Stimulated activated effector memory CD8-positive, alpha-beta T cell treated with anti-CD3 and anti-CD28 coated beads, Interleukin-12 subunit alpha, Interleukin-12 subunit beta, amount 100 ng/mL, for 72 hours (primary cell): ENCODE measurements around the gene SPAG8.

Experiments
- ATAC-seq: fragments of 150-1000 bp; cut with Tn5 transposase; 2 replicates; pipeline ENCODE4 v1.10.0; 2021
- DNase-seq, 2 donors: peaks; one replicate each; pipeline ENCODE4 v3.0.0; 2021 to 2022; ENCODE audit warnings: low spot score in 2 of 2
- H3K27ac Mint-ChIP-seq: one replicate; pipeline ENCODE4 v1.8.0; 2022; ENCODE audit warnings: mild to moderate bottlenecking, mixed read lengths
- H3K36me3 Mint-ChIP-seq: one replicate; pipeline ENCODE4 v1.8.0; 2022; ENCODE audit warnings: mild to moderate bottlenecking, mixed read lengths
- H3K4me1 Mint-ChIP-seq: one replicate; pipeline ENCODE4 v1.8.0; 2022; ENCODE audit warnings: mixed read lengths
- H3K4me3 Mint-ChIP-seq: one replicate; pipeline ENCODE4 v1.8.0; 2022; ENCODE audit warnings: mild to moderate bottlenecking, mixed read lengths
- H3K9me3 Mint-ChIP-seq: one replicate; pipeline ENCODE4 v1.8.0; 2022; ENCODE audit warnings: mixed read lengths

SPAG8 gene

DNA sequence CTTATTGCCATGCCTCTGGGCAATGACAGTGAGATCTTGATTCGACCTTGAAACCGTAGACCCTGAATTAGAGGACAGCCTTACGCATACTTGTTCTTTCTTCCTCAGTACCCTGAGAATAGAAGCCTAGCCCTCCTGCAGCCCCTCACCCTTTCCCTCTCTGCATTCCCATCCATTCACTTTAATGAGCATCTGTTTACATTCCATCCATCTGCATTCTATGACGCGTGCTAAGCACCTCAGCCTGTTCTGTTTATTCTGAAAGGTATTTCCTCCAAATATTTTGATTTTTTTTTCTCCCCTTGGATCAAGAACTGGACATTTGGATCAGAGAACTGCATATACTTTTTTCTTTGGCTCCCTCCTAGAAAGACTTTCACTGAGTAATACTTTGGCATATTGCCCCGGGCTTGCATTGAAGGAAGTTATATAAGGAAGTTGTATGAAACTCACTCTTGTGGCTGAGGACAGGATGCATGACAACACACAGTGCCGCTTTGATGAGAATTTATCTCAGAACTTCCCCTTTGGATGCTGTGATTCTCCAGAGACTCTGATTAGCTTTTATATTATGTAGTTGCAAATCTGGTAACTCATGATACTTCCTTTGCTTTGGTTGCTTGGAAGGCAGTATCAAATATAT lies 32.7 kb upstream of the SPAG8 start:
- H3K36me3 Mint-ChIP-seq: no peaks in the 10 kb centered on the region
- no peaks in the 10 kb centered on the region for H3K9me3 Mint-ChIP-seq
- H3K27ac Mint-ChIP-seq: no peak overlapping the region
- peaks cover 49% of the 10 kb centered on the region for H3K4me1 Mint-ChIP-seq
- H3K4me3 Mint-ChIP-seq: no peak overlapping the region
- ATAC-seq (no peak), DNase-seq (no peak)

DNA sequence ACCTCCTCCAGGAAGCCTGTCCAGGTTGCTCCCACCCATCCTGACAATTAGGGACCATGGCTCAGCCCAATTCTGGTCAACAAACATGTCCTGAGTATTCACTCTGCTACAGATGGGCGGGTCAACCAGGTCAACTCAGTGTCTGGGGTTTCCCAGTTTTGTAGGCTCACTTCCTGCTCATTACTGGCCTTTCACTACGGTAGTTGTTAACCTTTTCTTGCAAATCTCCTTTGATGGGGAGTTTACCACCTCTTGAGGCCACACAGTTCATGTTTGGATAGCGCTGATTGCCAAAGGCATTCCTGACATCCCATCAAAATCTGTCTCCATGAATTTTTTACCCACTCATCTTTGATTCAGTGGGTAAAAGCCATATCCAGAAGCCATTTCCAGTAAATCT lies 30.7 kb upstream of the SPAG8 start:
- ATAC-seq (peak; percentile 64), DNase-seq (no peak)
- H3K9me3 Mint-ChIP-seq: no peaks in the 10 kb centered on the region
- peak overlapping the region; percentile 48 for H3K27ac Mint-ChIP-seq
- no peak overlapping the region for H3K4me3 Mint-ChIP-seq
- H3K4me1 Mint-ChIP-seq: peaks cover 40% of the 10 kb centered on the region
- H3K36me3 Mint-ChIP-seq: no peaks in the 10 kb centered on the region

DNA sequence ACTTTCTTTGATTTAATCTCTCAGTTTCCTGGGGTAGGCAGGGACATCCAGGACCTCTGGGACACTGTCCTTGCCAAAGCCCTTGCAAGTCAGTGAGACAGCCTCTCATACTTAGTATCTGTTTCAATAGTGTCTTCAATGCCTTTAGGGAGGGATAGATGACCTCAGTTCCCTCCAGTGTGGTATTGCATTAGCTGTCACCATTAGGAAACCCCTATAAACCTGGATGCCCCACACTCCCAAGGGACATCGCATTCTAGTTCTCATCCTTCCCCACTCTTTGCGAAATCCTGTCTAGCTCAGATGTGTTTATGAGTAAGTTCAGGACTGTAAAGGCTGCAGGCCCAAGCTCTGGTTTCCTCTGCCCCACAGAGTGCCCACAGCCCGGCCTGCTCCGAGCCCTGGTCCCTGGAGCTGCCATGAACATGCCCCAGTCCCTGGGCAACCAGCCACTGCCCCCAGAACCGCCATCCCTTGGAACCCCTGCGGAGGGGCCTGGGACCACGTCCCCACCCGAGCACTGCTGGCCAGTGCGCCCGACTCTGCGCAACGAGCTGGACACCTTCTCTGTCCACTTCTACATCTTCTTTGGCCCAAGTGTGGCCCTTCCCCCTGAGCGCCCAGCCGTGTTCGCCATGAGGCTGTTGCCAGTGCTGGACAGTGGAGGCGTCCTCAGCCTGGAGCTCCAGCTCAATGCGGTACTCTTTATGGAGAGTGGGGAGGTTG lies 30.1 kb upstream of the SPAG8 start:
- Mint-ChIP-seq H3K36me3 (no peaks in the 10 kb centered on the region), H3K4me1 (peaks cover 34% of the 10 kb centered on the region), H3K4me3 (no peak overlapping the region), H3K27ac (peak overlapping the region; percentile 48), H3K9me3 (no peaks in the 10 kb centered on the region)
- DNase-seq (no peak), ATAC-seq (no peak)

DNA sequence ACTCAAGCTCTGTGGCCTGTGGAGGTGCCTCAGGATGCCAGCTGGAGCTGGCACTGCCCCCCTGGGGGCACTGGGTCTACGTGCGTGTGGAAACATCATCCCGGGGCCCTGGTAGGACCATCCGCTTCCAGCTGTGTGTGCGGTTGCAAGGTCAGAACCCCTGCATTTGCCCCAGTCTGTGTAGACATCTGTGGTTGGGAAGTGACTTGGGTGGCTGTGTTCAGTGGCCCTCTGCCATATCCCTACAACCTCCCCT lies 29.5 kb upstream of the SPAG8 start:
- Mint-ChIP-seq H3K4me3 (no peak overlapping the region), H3K36me3 (no peaks in the 10 kb centered on the region), H3K9me3 (no peaks in the 10 kb centered on the region), H3K27ac (peak overlapping the region; percentile 79), H3K4me1 (peaks cover 28% of the 10 kb centered on the region)
- no peak for ATAC-seq
- DNase-seq: no peak

DNA sequence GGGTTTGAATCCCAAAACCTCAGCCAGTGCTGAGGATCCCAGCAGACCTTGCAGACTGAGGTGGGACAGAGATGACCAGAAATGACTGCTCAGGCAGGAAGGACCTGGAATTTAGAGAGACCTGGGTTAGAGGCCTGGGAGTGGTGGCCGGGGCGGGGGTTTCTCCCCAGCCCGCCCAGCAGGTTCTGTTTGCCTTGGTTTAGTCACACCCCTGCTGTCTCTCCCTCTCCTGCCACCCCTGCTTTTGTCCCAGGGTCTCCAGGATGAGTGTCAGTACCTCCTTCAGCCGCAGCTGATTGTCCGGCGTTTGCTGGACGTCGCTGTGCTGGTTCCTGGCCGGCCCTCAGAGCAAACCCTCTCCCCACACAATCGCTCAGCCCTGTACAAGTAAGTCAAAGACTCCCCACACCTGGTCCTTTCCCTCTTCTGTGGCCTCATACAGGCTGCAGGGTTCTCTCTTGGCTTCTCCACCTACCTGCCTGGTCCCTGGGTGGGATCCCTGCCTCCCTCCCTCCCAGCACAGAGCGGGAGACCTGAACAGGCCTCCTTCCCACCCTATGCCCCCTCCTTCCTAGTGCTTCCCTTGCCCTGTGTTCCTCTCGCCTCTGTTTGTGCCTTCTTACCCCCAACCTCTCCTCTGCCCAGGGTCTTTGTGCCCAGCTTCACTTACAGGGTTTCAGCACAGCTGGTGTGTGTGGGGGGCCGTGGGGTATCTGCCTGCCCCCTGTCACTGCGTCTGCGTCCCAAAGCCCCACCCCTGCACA lies 29.0 kb upstream of the SPAG8 start:
- peak overlapping the region; percentile 79 for H3K27ac Mint-ChIP-seq

DNA sequence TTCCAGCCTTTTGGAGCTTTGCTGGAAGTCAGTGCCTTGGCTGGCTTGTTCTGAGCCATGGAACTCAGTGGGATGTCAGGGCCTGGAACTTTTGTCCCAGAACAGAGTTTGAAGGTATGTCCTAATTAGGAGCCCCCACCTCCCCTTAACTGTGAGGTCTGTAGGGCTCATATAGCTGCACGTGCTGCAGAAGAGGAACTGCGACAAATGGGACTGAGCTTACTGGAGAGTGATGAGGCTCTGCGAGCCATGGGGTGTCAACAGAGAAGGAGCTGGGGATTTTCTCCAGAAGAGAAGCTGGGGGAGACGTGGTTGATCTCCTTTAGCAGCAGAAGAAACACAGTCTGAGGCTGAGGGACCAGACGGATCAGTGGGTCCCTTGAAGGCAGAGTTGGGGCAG lies 27.9 kb upstream of the SPAG8 start:
- no peaks in the 10 kb centered on the region for H3K9me3 Mint-ChIP-seq
- no peak for DNase-seq
- ATAC-seq: no peak
- H3K4me1 Mint-ChIP-seq: peaks cover 17% of the 10 kb centered on the region
- no peak overlapping the region for H3K4me3 Mint-ChIP-seq
- H3K36me3 Mint-ChIP-seq: no peaks in the 10 kb centered on the region
- H3K27ac Mint-ChIP-seq: peak overlapping the region; percentile 79

More for the DNA sequence above, 29.0 kb upstream of the SPAG8 start:
- DNase-seq (no peak), ATAC-seq (no peak)
- no peaks in the 10 kb centered on the region for H3K36me3 Mint-ChIP-seq
- H3K4me3 Mint-ChIP-seq: no peak overlapping the region
- H3K9me3 Mint-ChIP-seq: no peaks in the 10 kb centered on the region
- peaks cover 28% of the 10 kb centered on the region for H3K4me1 Mint-ChIP-seq

DNA sequence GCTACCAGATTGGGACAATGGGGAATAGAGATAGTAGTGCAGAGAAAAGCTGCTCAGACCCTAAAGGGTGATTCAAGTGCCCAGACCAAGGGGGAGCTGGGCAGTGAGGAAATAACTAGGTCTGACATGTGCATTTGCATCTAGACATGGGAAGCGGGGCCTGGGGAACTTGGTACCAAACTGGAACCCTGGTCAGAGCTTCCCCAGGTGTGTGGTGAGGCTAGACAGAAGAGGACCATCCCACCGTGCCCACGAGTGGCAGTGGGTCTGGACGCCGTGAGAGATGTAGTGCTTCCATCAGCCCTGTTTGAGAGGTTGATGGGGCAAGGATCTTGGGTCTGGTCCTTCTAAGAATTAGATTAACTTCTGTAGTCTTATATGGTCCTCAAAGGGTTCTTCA lies 24.5 kb upstream of the SPAG8 start:
- Mint-ChIP-seq H3K4me3 (no peak overlapping the region), H3K4me1 (no peaks in the 10 kb centered on the region), H3K27ac (peak overlapping the region; percentile 56), H3K9me3 (no peaks in the 10 kb centered on the region), H3K36me3 (no peaks in the 10 kb centered on the region)
- ATAC-seq (no peak), DNase-seq (no peak)

DNA sequence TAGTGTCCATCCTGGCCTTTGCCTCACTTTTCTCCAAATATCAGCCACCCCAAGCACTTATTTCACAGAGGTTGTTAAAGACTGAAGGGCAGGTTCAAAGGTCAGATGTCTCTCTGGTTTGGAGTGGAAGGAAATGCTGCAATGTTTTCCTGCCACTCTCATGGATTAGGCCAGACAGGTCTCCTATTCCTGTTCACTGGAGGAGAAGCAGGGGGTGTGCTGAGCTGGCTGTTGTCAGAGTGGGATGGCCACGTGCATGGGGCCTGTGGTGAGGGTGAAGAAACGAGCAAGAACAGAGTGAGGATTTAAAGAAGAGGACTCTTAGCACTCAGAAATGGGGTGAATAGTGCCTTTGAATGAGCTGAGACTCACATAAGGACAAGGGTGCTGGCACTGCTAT lies 23.7 kb upstream of the SPAG8 start:
- DNase-seq (no peak), ATAC-seq (no peak)
- peaks cover 8% of the 10 kb centered on the region for H3K4me1 Mint-ChIP-seq
- H3K27ac Mint-ChIP-seq: peak overlapping the region; percentile 55
- H3K9me3 Mint-ChIP-seq: no peaks in the 10 kb centered on the region
- H3K36me3 Mint-ChIP-seq: no peaks in the 10 kb centered on the region
- H3K4me3 Mint-ChIP-seq: no peak overlapping the region

DNA sequence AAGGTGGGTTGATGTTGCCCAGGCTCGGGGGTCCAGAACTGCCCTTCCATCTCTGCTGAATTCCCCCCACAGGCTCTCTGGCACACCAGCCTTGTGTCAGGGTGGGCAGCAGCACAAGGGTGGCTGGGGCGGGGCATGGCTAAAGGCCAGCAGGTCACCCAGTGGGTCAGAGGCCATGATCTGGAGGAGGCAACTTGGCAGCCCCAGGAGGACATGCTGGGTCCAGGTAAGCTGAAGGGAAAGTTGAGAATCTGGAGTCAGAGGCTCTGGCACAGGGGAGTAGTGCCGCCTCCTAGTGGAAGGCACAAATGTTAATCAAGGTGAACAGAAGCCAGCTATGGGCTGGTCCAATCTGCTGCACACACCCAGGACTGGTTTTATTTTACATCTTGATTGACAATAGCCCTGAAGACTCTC lies 23.2 kb upstream of the SPAG8 start:
- Mint-ChIP-seq H3K4me1 (peaks cover 14% of the 10 kb centered on the region), H3K9me3 (no peaks in the 10 kb centered on the region), H3K27ac (peak overlapping the region; percentile 55), H3K4me3 (no peak overlapping the region), H3K36me3 (no peaks in the 10 kb centered on the region)
- ATAC-seq (peak; percentile 31), DNase-seq (no peak)

DNA sequence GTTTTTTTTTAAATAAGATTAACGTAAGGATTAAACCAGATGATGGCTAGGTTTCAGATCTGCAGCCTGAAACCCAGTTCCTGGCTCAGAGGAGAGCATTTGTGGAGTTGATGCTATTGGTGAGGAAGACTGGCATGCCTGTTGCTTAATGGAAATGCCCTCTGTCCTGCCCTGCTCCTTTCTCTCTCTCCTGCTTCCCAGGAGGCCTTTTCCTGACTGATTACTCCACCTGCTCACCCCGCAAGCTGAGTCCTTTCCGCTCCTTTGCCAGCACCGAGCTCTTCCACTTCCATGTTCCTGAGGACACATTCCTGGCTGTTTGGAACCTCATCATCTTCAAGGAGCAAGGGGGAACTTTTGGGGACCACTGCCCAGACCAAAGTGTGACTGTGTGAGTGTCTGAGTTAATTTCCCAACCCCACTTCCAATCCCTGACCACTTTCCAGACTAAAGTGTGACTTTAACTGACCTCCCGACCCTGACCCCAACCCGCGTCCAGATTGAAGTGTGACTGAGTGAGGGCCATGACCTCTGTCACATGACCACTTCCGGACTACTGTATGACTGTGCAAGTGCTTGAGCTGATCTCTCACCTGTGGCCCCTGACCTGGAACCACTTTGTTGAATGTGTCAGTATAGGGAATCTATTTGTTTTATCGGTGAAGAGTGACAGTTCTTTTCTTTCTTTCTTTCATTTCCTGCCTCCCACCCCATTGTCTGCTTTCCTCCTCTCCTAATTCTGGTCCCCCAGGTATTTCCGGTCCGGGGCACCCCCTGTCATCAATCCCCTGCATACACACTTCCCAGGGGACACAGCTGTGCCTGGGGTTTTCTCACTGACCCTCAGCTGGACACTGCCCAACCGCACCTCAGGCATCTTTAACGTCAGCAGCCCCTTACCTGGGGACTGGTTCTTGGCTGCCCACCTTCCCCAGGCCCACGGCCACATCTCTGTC lies 22.5 kb upstream of the SPAG8 start:
- H3K27ac Mint-ChIP-seq: no peak overlapping the region
- no peak overlapping the region for H3K4me3 Mint-ChIP-seq
- peaks cover 20% of the 10 kb centered on the region for H3K4me1 Mint-ChIP-seq
- no peaks in the 10 kb centered on the region for H3K36me3 Mint-ChIP-seq
- no peak for ATAC-seq
- no peak for DNase-seq
- H3K9me3 Mint-ChIP-seq: no peaks in the 10 kb centered on the region

DNA sequence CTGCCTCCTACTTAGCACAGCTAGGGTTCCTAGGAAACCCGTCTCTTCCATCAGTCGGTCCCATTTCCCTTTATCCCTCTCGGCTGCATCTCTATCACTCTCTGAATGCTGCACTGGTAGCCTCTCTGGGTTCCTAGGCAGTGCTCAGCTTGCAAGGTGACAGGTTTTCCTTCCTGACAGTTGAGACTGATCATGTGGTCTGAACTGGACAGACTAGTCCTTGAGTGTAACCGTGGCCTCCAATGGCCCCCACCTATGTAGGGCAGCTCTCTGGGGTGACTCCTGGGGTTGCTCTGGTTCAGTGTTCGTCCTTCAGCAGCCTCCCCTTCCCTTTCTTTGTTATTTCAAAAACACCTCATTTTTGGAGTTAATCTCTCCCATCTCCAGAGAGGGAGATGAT lies 20.8 kb upstream of the SPAG8 start:
- Mint-ChIP-seq H3K36me3 (no peaks in the 10 kb centered on the region), H3K4me1 (peaks cover 34% of the 10 kb centered on the region), H3K27ac (peak overlapping the region; percentile 60), H3K4me3 (no peak overlapping the region), H3K9me3 (no peaks in the 10 kb centered on the region)
- DNase-seq (no peak), ATAC-seq (no peak)

DNA sequence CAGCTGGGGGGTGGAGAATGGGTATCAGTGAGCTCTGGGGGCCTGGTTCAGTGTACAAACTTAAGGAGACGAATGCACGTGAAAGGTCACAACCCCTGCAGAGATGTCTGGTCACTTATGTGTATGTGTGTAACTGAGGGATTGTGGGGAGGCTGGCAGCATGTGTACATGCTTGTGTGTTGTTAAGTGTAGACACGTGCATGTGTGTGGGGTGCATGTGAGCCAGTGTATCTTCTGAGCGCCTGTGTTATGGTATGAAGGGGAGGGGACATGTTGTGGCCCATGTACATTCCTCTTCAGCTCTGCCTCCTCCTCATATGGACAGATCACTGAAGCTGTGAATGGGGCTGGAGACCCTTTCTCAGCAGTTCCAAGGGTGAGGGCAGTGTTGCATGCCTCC lies 19.0 kb upstream of the SPAG8 start:
- H3K36me3 Mint-ChIP-seq: no peaks in the 10 kb centered on the region
- peaks cover 39% of the 10 kb centered on the region for H3K4me1 Mint-ChIP-seq
- no peaks in the 10 kb centered on the region for H3K9me3 Mint-ChIP-seq
- peak overlapping the region; percentile 29 for H3K27ac Mint-ChIP-seq
- ATAC-seq (no peak), DNase-seq (no peak)
- H3K4me3 Mint-ChIP-seq: no peak overlapping the region

DNA sequence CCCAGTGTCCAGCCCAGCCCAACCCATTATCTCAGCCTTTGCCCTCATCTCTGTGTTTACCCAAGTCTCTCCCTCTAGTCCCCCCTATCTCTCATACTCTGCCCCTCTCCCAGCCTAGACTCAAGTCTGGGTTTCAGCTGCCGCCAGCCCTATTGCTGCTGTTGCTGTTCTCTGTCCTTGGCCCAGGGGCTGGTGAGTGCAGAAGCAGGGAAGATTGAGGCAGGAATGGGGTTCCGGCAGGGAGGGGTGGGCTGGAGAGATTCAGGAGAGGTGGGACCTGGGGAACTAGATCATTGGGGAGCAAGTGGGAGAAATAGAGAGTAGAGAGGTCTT lies 17.7 kb upstream of the SPAG8 start:
- Mint-ChIP-seq H3K36me3 (no peaks in the 10 kb centered on the region), H3K9me3 (no peaks in the 10 kb centered on the region), H3K4me3 (peak overlapping the region; percentile 97), H3K4me1 (peaks cover 46% of the 10 kb centered on the region), H3K27ac (peak overlapping the region; percentile 97)
- DNase-seq (no peak), ATAC-seq (no peak)

DNA sequence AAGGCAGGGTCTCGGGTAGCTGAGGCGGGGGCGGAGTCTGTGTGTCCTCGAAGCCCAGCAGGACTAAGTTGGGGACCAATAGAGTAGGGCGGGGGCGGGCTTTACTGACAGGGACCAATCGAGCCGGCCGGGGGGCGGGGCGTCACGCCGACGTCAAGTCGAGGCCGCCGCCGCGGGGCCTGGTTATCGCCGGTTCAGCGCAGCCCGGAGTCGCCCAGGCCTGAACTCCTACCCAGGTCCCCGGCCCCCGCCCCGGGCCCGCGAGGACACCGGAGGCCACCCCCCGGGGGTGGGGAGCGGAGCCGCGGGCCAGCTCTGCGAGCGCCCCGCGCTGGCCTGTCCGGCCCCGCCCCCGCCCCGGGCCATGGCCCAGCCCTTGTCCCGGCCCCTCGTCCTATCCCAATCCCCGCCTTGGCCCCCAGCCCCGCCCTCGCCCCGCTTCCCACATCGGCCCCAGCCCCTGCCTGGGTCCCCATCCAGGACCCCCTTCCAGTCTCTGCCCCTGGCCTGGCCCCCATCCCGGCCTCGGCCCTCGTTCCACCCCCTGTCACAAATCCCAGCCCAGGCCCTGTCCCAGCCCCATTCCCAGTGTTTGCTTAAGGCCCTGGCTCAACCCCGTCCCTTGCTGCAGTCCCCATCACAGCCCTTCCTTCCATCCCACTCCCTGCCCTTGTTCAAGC lies 17.2 kb upstream of the SPAG8 start, which contains the start of gene TMEM8B:
Gene TMEM8B (plus strand): TSS at position 145 of the 680 bp plus-strand sequence. CDS start 220 bp downstream, at position 365.
- Mint-ChIP-seq H3K36me3 (no peaks in the 10 kb centered on the region), H3K4me3 (peak within 1 kb of the TSS; percentile 97), H3K9me3 (no peaks in the 10 kb centered on the region), H3K4me1 (peaks cover 46% of the 10 kb centered on the region), H3K27ac (peak within 1 kb of the TSS; percentile 97)
- ATAC-seq: peak; percentile 92
- peak; percentile 85 to 93 for DNase-seq

DNA sequence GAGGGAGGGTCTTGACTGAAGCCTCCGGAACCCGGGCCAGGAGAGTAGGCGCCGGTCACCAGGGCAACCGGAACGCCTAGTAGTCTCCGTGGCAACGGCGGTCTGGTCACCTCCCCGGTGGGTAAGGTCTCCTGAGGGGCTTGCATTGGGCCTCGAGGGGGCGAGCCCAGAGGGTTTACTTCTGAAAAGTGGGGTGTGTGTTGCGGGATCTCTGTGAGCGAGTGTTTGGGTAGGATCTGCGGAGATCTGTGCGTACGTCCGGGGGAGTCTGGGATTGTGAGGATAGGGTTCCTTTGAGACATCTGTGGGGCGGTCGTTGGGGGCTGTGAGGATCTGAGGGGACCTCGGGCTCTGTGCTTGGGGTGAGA lies 16.6 kb upstream of the SPAG8 start, which contains the start of gene FAM221B:
Gene FAM221B (minus strand): TSS at position 17 of the 368 bp plus-strand sequence. CDS start 2,571 bp downstream, outside the sequence.
- peaks cover 46% of the 10 kb centered on the region for H3K4me1 Mint-ChIP-seq
- H3K4me3 Mint-ChIP-seq: peak within 1 kb of the TSS; percentile 97
- H3K9me3 Mint-ChIP-seq: no peaks in the 10 kb centered on the region
- no peaks in the 10 kb centered on the region for H3K36me3 Mint-ChIP-seq
- ATAC-seq: no peak
- no peak for DNase-seq
- H3K27ac Mint-ChIP-seq: peak within 1 kb of the TSS; percentile 97
